IMR-90 (cell line): ENCODE results near the gene NTRK2.

ENCODE experiments used
- CEBPB ChIP-seq: IDR thresholded peaks from 2 replicates; pipeline ENCODE4 v1.6.1; 2012; ENCODE audit warnings: low read depth, low read length, improper control_type of control experiment
- CHD1 ChIP-seq: IDR thresholded peaks from 2 replicates; pipeline ENCODE4 v1.6.1; 2012; ENCODE audit warnings: low read depth, low read length, improper control_type of control experiment
- CTCF ChIP-seq: conservative IDR thresholded peaks from 2 replicates; pipeline ENCODE4 v1.5.1; 2012; ENCODE audit warnings: mild to moderate bottlenecking, low read depth, low read length, improper control_type of control experiment
- MAFK ChIP-seq: IDR thresholded peaks from 2 replicates; pipeline ENCODE4 v1.6.1; 2012; ENCODE audit warnings: low read depth, low read length, improper control_type of control experiment
- MAZ ChIP-seq: IDR thresholded peaks from 2 replicates; pipeline ENCODE4 v1.6.1; 2012; ENCODE audit warnings: low read depth, mild to moderate bottlenecking, low read length, improper control_type of control experiment, moderate library complexity, borderline replicate concordance
- NFE2L2 ChIP-seq: fragments of 150-350 bp; IDR thresholded peaks from 2 replicates; pipeline ENCODE4 v1.6.1; 2016; ENCODE audit warnings: low read depth, mild to moderate bottlenecking, low read length
- POLR2A ChIP-seq: IDR thresholded peaks from 2 replicates; pipeline ENCODE4 v1.6.1; 2012; ENCODE audit warnings: mild to moderate bottlenecking, low read depth, low read length
- RAD21 ChIP-seq: IDR thresholded peaks from 2 replicates; pipeline ENCODE4 v1.6.1; 2012; ENCODE audit warnings: low read length, improper control_type of control experiment
- RCOR1 ChIP-seq: IDR thresholded peaks from 2 replicates; pipeline ENCODE4 v1.6.1; 2012; ENCODE audit warnings: mild to moderate bottlenecking, low read length, improper control_type of control experiment; ENCODE audit not compliant: insufficient replicate concordance
- RFX5 ChIP-seq: IDR thresholded peaks from 2 replicates; pipeline ENCODE4 v1.8.0; 2012; ENCODE audit warnings: low read depth, mild to moderate bottlenecking, low read length, moderate library complexity
- SMC3 ChIP-seq: fragments of 150-350 bp; IDR thresholded peaks from 2 replicates; pipeline ENCODE4 v1.6.1; 2016; ENCODE audit warnings: low read depth, mild to moderate bottlenecking, antibody characterized with exemption, low read length, moderate library complexity
- TF ChIP-seq, protein P1 (sequence below): fragments of 150-350 bp; IDR thresholded peaks from 2 replicates; pipeline ENCODE4 v1.6.1; 2017; ENCODE audit warnings: mild to moderate bottlenecking, antibody characterized with exemption, low read length, low read depth
- TF ChIP-seq, protein P2 (sequence below): fragments of 150-350 bp; IDR thresholded peaks from 2 replicates; pipeline ENCODE4 v1.6.1; 2016; ENCODE audit warnings: low read depth, mild to moderate bottlenecking, low read length, moderate library complexity, borderline replicate concordance

DNA sequence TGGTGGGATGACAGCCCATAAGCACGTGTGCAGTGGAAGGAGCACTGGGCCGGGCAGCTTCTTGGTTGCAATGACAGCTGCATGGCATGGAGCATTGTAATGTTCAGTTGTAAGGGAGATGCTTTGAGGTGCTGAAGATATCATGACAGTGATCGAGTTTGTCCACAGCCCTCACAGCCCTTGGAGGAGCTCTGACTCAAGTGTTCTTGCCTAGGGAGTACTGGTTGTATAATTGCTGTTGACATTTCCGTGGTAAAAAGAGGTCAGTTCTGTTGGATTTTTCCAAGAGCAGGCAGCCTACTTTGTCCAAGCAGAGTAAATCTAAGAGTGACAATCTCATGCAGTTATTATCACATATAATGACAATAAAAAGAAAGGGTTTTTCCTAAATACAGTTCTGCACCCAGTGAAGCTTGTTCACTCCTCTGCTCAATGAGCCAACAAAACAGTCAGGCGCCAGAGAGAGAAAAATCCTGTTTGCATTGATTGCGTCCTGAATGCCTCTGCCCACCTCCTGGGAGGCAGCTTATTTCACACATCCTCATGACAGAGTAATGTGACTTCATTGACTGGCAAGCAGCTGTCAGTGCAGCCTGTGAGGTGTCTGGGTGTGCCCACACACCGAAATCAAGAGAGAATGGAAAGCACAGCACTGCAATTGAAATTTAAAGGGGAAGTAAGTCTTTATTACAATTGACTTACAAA lies 248.0 kb downstream of the NTRK2 start:
- TF ChIP-seq, protein P1, sequence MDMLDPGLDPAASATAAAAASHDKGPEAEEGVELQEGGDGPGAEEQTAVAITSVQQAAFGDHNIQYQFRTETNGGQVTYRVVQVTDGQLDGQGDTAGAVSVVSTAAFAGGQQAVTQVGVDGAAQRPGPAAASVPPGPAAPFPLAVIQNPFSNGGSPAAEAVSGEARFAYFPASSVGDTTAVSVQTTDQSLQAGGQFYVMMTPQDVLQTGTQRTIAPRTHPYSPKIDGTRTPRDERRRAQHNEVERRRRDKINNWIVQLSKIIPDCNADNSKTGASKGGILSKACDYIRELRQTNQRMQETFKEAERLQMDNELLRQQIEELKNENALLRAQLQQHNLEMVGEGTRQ: no peak
- TF ChIP-seq RAD21 (no peak), CEBPB (no peak), CTCF (no peak), POLR2A (no peak), MAZ (no peak), NFE2L2 (no peak), SMC3 (no peak), RCOR1 (no peak), CHD1 (no peak), MAFK (no peak), RFX5 (no peak)
- TF ChIP-seq, protein P2, sequence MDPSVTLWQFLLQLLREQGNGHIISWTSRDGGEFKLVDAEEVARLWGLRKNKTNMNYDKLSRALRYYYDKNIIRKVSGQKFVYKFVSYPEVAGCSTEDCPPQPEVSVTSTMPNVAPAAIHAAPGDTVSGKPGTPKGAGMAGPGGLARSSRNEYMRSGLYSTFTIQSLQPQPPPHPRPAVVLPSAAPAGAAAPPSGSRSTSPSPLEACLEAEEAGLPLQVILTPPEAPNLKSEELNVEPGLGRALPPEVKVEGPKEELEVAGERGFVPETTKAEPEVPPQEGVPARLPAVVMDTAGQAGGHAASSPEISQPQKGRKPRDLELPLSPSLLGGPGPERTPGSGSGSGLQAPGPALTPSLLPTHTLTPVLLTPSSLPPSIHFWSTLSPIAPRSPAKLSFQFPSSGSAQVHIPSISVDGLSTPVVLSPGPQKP: no peak
